ENCODE data around the gene TNFRSF25.
"Not testable (repeated sequence)": the region's sequence is repeated elsewhere in the genome, so short reads cannot be mapped to it uniquely, and the experiment has no call there.

Gene TNFRSF25

DNA sequence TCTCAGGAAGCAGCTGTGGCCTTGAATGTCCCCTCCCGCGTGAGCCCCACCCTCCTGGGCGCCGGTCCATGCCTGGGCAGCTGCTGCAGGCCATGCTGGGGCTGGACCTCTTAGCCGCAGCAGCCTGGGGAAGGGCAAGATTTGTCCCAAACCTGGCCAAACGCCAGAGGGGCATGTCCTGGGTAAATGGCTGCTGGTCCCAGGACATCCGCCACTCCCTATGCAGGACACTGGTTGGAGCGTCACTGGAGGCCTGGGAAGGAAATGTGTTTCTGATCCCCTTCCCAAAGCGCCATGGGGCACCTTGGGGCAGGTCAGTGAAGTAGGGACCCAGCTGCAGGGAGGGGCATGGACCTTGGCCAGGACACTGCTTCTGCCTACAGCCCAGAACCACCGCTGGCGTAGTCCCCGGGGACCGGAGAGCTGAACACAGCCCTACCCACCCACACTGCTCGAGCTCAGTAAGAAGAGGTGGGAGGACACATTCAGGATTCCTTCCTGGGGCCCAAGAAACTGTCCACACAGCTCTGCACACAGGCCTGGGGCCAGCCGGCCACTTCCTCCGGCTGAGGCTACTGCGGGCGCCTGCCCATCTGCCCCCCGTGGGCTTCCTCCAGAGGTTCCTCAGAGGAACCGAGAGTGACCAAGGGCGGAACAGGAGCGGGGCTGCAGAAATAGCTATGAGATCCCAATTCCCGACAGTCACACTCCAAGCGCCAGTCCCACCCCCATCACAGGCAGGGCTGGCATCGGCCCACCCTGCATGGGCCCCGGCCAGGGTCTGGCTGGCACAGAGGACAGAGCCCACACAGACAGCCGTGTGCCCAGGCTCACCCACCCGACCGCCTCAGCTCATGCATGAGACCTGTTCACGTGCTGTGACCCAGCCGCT is 36.3 kb upstream of the TNFRSF25 start:
- no peak for DNase-seq (ENCODE audit: low read depth)

DNA sequence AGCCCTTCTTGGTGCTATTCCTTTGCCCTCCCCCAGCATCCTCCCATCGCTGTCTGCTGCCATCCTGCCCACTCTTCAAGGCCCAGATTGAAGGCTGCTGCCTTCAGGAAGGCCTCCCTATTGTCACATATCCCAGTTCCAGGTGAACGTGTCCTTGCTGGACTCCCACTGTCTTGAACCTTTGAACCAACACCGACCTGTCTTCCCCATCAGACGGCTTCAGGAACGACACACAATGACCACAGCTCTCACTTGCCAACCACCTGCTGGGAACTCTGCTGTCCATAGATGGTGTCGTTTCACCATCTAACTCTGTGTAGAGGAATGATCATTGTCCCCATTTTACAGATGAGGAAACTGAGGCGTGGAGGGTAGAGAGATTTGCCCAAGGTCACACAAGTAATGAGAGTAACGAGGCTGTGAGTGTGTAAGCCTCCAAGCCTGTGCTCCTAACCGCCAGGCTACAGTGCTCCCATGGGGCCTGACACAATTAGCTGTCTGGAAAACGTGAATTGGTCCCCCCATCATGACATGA is 35.4 kb upstream of the TNFRSF25 start:
- no peak for DNase-seq (ENCODE audit: low read depth)

DNA sequence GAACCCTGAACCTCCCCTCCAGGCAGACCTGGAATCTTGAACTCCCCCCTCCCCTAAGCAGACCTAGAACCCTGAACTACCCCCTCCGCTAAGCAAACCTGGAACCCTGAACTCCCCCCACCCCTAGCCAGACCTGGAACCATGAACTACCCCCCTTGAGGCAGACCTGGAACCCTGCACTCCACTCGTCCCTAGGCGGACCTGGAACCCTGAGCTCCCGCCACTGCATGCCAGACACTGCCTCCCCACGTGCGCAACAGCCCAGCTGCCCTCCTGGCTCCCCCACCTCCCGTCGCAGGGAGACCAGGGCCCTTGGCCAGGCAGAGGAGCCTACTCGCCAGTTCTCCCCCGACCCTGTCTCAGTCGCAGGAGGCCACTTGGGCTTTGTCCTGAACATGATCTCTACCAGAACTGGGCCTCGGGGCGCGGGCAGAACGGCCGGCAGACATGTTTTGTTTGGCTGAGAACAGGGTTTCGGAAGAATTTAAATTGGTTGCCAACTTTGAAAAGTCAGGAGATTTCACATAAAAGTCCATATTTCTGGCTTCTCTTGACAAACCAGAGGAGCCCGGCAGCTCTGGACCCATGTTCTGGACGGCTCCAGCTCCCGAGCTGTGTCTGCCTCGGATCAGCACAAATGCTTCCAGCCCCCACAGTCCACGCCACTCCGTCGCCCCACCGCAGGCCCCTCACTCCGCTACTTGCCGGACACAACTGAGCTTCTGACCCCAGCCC is 34.7 kb upstream of the TNFRSF25 start:
- DNase-seq (ENCODE audit: low read depth) = no peak

DNA sequence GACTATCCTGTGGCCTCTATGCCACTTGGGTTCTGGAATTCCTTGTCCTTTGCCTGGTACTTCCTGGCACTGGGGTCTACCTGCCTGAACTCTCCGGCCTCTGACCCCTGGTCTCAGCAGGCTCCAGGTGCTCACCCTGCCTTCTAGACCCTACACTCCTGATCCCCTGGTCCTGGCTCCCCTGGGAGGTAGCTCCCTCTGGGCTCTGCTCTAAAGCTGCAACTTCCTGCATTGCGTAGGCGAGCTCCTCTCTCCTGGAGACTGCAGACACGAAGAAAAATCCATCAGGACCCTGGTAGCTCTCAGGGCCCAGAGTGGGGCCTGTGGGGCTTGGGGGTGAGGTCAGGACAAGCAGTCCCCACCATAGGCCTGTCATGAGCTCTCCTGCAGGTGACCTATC is 33.3 kb upstream of the TNFRSF25 start:
- DNase-seq (ENCODE audit: low read depth) = no peak

DNA sequence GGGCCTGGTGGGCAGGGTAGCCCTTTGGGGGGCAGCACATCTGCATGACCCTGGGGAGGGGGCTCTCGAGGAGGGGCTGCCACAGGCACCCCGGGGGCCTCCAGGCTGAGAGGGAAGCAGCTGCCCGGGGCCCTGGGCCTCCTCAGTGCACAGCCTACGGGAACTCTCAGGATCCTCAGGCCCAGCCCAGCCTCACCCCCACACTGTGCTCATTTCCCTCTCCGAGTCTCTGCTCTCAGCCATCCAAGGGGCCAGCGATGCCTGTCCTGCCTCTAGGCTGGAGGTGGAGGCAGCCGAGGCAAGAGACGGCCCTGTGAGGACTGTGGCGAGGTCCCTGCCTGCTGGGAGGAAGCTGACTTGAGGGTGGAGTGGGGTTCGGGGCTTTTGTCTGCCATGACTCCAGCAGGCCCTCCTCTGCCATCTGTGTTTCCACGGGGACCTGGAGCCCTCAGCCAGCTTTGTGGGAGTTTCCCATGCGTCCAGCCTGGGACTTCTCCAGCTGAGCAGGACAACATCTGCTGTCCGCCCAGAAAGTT is 32.7 kb upstream of the TNFRSF25 start:
- DNase-seq (ENCODE audit: low read depth) = no peak

DNA sequence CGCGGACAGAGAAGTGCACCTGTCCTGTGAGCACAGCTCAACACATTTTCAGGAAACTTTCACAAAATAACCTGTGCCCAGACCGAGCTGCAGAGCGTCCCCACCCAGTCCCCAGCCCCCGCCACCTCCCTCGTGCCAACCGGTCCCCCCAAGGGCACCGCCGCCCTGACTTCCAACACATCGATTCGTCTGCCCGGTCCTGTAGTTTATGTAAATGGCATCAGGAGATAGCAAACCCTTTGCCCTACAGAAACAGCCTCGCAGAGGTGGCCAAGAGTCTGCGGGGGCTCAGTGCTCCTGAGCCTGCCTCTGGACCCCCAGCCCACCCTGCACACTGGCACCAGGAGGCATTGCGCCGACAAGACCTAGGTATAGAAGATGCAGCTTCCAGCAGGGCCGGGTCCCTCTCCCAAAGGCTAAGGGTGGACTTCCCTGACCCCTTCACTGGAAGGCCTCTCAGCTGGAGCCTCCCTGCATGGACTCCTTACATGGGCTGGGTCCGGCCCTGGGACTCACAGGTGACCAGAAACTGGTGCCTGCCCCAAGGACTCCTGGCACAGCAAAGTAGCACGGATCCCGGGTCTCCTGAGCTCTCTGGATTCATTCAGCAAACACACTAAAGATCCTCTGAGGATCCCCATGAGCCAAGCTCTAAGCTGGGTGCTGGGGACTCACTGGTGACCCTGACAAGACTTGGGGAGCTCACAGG is 32.0 kb upstream of the TNFRSF25 start:
- no peak for DNase-seq (ENCODE audit: low read depth)

DNA sequence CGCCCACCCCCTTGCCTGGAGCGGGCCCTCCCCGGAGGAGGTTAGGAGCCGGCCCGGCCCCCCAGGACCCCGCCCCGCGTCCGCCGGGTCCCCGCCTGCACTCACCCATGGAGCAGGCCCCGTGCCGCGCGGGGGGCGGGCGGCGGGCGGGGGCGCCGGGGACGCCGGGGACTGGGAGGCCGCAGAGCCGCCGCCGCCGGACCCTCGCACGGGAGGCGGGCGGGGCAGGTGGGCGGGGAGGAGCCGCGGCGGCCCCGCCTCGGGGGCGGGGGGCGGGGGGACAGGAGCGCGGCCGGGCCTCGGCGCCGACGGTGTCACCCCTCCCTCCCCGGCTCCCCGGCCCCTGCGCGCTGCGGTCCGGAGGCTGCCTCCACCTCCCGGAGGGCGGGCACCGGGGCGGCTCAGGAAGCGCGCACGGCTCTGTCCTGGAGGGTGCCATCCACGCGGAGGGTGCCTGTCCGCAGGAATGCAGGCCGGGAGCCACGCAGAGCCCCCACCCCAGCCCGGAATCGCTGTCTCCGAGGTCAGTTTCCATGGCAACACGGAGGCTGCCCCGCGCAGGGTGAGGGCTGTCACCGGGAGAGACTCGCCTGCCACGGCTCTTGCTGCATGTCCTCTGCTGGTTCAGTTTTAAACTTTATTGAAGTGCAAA is 31.4 kb upstream of the TNFRSF25 start:
- peak; percentile 35 for DNase-seq (ENCODE audit: low read depth)

DNA sequence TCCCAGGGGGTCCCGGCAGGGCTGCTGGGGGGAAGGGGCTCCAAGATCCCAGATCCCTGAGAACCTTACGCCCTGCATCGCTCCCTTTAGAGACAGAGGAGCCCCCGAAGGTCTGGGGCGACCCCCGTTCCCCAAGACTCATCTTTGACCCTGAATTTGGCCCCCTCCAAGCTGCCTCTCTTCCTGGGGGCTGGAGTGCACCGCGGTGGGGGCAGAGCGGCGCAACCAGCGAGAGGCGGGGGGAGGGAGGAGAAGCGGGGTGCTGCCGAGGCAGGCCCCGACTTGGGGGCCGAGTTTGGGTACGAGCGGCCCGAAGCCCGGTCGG is 30.9 kb upstream of the TNFRSF25 start:
- DNase-seq (ENCODE audit: low read depth) = no peak

DNA sequence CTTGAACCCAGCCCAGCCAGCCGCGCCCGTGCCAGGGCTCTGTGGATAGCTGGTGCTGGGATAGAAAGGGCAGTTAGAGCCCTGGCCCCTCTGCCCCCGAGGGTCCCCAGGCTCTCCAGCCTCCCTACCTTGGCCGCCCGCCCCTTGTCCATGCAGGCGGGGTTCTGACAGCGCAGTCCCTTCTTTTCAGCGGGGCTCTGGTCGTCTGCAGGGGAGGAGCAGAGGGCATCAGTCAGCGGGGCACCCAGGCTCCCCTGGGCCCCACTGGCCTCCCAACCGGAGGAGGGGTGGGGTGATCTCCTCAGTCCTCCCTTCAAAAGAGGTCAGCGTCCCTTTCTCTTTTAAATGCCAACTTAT is 30.4 kb upstream of the TNFRSF25 start:
- DNase-seq (ENCODE audit: low read depth) = no peak

DNA sequence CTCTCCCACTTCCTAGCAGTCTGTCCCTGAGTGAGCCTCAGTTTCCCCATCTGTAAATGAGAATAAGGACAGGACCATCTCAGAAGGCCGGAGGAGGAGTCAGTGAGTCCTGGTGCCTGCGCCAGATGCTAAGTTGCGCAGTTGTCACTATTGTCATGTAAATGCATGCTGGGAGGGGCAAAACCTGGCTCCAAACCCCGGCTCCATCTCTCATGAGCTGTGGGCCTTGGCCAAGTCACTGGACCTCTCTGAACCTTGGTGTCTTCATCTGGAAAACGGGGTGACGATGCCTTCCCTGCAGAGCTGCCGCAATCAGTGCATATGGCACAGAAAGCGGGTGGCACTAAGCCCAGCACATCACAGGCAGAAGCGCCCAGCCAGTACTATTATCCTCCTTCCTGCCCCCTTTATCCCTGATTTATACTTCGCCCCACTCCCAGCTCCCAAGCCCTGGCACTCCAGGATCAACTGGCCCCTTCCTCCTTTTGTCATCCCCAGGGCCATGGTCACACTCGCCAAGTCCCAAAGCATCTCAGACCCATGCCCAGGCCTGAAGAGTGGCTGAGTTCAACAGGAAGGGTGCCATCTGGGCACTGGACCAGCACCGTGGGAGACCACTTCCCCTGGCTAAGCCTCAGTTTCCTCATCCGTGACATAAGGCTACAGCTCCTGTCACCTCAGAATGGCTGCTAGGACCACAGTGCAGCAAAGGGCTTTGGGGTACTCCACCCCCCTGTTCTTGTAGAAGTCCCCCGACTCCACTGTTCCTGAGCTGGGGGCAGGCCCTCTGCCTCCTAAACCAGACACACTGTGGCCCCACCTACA is 29.8 kb upstream of the TNFRSF25 start:
- DNase-seq (ENCODE audit: low read depth) = no peak

DNA sequence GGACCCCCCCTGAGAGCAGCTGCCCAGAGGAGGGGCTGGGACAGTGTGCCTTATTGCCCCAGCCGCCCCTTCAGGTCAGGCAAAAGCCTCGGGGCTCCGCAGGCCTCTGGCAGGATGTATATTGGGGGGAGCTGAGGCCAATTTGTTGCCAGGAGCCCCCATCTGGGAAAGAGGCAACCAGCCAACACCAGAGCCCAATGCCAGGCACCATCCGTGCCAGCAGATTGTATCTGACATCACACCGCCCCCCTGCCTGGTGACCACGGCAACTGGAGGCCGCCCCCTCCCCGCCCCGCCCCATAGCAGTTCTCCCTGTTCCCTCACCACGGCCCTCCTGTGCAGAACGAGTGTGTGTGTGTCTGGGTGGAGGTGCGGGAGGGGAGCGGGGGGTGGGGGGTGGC is 29.1 kb upstream of the TNFRSF25 start:
- no peak for DNase-seq (ENCODE audit: low read depth)

DNA sequence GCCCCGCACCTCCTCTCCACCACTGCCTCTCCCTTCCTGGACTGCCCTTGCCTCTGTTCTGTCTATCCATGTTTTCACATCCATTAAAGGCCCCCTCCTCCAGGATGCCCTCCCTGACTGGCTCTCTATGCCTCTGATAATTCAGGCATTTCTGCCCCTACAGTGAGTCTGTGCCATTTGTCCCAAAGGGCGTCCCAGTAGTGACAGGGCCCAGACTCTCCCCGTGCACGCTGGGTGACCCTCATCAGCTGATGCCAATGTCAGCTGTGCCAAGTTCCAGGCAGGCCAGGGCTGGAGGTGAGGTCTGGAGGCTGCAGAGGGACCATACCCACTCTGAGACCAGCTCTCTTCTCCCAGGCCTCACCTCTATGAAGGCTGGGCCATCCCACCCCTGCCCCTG is 28.7 kb upstream of the TNFRSF25 start:
- DNase-seq (ENCODE audit: low read depth) = no peak

DNA sequence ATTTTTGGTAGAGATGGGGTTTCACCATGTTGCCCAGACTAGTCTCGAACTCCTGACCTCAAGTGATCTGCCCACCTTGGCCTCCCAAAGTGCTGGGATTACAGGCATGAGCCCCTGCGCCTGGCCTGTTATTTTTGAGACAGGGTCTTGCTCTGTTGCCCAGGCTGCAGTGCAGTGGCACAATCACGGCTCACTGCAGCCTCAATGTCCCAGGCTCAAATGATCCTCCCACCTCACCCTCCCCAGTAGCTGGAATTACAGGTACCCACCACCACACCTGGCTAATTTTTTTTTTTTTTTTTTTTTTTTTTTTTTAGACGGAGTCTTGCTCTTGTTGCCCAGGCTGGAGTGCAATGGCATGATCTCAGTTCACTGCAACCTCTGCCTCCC is 27.9 kb upstream of the TNFRSF25 start:
- DNase-seq (ENCODE audit: low read depth) = not testable (repeated sequence)

DNA sequence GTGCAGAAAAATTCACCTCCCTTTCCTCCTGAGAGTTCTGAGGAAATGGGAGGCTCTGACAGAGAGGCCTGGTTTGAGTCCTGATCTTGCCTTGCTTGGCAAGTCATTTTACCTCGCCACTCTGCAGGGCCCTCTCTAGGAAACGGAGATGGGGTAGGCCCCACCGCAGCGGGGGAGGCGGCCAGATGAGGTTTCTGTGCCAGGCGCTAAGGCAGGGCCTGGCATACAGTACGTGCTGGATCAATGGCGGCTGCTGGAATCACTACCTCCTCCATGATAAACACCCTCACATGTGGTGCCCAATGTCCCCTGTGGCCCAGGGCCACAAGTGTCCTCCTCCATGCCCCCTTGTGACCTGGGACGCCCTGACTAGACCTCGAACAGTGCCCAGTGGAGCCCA is 26.0 kb upstream of the TNFRSF25 start:
- DNase-seq (ENCODE audit: low read depth) = no peak

DNA sequence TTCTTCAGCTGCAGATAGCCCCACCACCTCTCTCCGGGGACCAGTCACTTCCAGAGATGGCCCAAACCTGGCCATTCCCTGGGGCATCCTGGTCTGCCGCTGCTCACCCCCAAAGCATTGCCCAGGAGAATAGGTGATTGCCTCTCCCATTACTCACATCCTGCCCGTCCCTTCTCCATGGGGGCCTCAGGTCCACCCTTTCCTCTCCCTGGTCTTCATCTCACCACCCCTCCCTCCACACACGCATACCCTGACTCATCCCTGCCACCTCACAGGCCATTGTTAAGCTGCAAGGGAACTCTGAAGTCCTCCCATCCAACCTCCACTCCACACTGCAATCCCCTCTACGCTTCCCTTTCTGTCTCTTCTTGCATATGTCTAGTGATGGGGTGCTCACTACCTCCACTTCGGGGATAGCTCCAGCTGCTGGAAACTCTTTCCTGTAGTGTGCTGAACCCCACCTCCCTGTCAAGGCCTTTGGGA is 25.5 kb upstream of the TNFRSF25 start, which contains the start of gene PLEKHG5:
TSS of gene PLEKHG5 (minus strand) at position 188 of the 483 bp plus-strand sequence. CDS start 14,096 bp downstream, outside the sequence.
- DNase-seq (ENCODE audit: low read depth) = no peak

DNA sequence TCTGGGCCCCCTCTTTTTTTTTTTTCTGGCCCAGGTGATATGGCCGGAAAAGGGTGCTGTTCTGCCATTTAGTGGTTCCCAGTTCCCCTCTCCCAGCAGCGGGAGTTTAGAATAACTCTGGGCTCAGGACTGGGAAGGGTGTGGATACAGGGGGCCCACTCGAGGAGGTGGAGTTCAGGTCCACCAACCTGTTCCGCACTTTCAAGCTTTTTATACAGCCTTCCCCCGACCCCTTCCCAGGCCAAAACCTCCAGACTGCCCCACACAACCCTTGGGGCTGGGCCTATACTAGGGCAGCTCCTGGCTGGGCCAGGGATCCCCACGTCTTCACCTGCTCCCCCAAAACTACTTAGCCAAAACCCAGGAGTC is 25.1 kb upstream of the TNFRSF25 start:
- no peak for DNase-seq (ENCODE audit: low read depth)

DNA sequence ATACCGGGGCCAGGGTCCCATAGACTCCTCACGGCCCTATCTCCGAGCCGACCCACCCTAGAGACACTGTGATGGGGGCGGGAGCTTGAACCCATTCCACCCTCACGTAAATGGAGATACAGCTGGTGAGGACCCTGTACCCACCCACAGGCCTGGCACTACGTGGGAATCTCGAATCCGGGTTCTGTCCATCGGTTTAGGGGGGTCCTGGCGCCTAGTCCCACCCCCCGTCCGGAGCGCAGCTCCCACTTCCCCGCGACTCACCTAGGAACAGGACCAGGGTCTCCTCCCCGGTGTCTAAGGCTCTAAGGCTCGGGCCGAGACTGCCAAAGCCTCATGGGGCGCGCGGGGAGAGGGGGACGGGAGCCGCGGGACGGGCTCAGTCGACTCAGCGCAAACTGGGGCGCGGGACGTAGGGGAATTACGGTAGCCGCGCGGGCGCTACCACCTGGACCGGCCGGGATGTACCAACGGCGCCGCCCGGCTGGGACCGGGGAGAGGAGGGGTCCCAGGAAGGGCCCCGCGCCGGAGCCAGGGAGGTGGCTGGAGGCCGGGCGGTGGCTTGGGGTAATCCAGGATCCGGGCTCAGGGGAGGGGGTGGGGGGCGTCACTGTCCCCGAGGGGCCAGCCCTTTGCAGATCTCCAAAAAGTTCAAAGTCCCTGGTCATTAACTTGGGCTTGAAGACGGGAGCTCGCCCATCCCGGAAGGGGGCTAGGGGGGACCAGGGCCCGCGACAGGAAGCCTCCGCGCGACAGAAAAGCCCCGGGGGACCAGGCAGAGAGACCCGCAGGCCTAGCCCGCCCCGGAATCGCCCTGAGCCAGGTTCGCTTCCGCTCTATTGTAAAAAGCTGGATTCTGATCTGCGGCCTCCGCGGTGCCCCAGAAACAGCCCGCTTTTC is 24.5 kb upstream of the TNFRSF25 start:
- DNase-seq (ENCODE audit: low read depth) = no peak

DNA sequence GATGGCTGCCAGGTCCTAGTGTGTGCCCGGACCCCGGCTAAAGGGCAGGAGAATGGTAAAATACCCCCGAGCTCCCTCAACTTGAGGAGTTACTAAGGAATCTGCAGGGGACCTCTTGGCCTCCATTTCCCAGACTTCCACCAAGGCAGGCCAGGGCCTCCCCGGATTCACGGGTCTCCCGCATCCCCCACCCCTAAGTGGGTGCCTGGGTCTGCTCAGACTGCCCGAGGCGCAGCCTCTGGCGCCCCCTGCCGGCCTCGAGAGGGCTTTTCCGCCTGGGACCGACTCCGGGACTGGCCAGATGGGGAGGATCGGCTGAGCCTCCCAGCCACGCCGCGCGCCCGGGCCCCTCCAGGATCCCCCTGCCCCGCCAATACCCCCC is 23.8 kb upstream of the TNFRSF25 start:
- DNase-seq (ENCODE audit: low read depth) = peak; percentile 54

DNA sequence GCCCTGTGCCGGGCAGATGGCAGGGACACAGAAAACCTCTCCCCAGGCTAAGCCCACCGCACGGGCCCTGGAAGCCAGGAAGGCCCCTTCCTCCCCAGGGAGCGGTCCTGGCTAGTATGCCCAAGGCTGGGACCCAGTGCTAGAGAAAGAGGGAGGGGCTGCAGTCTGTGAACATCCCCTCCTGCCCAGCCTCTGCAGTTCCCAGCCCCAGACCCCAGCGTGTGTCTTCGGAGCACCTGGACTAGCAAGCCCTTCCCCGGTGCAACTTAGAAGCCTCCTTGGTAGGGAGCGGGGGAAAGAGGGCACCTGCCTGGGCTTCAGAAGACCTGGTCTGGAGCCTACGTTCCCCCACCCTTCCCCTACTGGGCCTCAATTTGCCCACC is 23.4 kb upstream of the TNFRSF25 start:
- no peak for DNase-seq (ENCODE audit: low read depth)

Measured in T-helper 22 cell (primary cell).